GM12873 (cell line): ENCODE data around the gene TOGARAM1.

Source experiments
- CTCF ChIP-seq: IDR thresholded peaks from 2 replicates; pipeline ENCODE4 v1.5.1; 2012; ENCODE audit warnings: low read depth, mild to moderate bottlenecking, moderate library complexity, low read length, control low read depth; ENCODE audit not compliant: insufficient read depth; ENCODE audit errors: missing control alignments

TOGARAM1 gene

GRCh38 chr14:44961554-44962333 lies at the start of gene TOGARAM1, which contains the start of gene KLHL28:
Gene TOGARAM1, plus strand, starts transcription at chr14:44962190. Its CDS starts 232 bp downstream, at chr14:44962422.
Gene KLHL28, minus strand, starts transcription at chr14:44961947. Its CDS starts 16,019 bp downstream, at chr14:44945928.
- no peak for TF ChIP-seq CTCF

GRCh38 chr14:44914849-44915248 lies 47.1 kb upstream of the TOGARAM1 start:
- no peak for TF ChIP-seq CTCF

DNA sequence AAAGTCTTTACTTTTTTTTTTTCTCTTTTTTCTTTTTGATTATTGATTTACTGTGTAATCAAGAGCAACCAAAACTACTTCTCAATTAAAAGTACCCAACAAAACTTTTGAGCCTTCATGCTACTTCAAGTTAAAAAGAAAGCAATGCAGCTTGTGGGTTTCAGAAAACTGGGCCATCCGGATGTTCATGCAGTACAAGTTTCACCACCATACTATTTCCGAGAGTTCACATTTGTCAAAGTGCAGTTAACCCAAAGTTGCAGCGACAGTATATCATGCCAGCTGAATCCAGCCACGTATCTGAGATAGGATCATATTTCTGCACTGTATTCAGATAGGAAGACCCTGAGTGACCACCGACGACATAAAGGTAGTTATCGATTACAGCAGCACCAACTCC lies 33.2 kb upstream of the TOGARAM1 start:
- TF ChIP-seq CTCF, result no peak

DNA sequence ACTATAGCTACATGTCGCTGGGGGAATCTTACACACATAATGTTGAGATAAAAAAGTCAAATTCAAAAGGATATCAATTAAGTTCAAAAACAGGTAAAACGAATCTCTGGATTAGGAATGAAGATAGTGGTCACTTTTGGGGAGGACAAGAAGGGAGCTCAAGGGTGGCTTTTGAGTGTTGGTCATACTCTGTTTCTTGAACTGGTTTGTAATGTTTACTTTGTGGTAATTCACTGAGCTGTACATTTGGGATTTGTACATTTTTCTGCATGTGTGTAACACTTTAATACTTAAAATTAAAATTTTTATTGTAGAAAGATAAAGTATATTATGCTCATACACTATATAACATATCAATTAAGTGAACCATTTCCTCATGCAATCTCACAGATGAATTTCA lies 26.8 kb upstream of the TOGARAM1 start:
- TF ChIP-seq CTCF, result no peak

DNA sequence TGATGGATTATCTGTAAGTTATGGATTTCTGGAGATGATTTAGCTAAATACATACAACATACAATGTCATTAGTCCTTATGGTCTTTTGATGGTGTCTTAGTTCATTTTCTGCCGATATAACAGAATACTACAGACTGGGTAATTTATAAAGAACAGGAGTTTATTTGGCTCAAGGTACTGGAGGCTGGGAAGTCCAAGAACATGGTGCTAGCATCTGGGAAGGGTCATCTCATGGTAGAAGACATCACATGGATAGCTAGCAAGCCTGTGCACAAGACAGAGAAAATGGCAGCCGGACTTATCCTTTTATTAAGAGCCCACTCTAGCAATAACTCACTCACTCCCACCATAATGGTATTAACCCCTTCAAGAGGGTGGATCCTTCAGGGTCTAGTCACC lies 24.4 kb upstream of the TOGARAM1 start:
- TF ChIP-seq CTCF, result no peak

- no peak for TF ChIP-seq CTCF
Observed at GRCh38 chr14:44940211-44940610, 21.8 kb upstream of the TOGARAM1 start.

DNA sequence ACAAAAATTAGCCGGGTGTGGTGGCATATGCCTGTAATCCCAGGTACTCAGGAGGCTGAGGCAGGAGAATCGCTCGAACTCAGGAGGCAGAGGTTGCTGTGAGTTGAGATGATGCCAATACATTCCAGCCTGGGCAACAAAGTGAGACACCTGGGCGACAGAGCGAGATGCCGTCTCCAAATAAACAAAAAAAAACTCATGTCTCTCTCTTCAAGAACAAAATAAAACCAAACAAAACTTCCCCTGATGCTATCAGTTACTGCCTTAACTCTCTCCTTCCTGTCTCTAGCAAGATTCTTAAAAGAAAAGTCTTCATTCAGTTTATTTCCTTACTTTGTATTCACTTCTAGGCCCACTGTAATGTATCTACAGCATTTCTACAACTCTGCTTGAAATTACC lies 21.0 kb upstream of the TOGARAM1 start:
- no peak for TF ChIP-seq CTCF
